ENCODE data around the gene CELA1. TPM values are rescaled to one million over a fixed set of nuclear protein-coding genes. Genes with fewer than 3 reads are reported as not detected.

CELA1 gene
- total and polyA plus RNA-seq, 10 of the 15 experiments (the other 5 are each of a cell fraction or from before 2014, with no cell fraction given): not detected

DNA sequence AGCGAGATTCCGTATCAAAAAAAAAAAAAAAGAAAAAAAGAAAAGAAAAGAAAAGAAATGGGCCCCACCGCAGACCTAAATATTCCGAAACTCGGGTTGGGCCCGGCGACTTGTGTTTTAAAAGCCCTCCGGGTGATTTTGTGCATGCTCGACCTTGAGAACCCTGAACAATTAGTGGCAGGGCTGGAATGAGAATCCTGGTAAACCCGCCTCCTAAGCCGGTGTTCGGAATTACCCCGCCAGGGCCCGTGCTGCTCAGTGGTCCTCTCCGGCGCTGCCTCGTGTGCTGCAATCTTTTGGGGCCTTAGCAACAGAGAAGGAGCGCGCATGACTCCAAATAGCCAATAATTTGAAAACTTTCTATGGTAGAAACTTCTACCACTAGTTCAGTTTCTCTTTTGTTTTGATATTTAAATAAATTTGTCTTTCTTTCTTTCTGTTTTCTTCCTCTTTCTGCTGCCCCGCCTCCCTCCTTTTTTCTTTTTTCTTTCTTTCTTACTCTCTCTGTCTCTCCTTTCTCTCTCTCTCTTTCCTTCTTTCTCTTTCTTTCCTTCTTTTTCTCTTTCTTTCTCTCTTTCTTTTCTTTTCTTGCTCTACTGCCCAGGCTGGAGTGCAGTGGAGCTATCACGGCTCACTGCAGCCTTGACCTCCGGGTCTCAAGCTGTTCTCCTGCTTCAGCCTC is 46.2 kb upstream of the CELA1 start (continued):
- TF ChIP-seq, protein P1, sequence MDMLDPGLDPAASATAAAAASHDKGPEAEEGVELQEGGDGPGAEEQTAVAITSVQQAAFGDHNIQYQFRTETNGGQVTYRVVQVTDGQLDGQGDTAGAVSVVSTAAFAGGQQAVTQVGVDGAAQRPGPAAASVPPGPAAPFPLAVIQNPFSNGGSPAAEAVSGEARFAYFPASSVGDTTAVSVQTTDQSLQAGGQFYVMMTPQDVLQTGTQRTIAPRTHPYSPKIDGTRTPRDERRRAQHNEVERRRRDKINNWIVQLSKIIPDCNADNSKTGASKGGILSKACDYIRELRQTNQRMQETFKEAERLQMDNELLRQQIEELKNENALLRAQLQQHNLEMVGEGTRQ (IDR thresholded peaks at IDR 0.05; ENCODE audit: borderline replicate concordance, low read depth, low read length): no peak; the same call in 1 of the 2 replicates
- TF ChIP-seq NBN (IDR thresholded peaks at IDR 0.05) (peak; percentile 61; the same call in 1 of the 2 replicates), ZNF24 (IDR thresholded peaks at IDR 0.05) (no peak), RB1 (IDR thresholded peaks at IDR 0.05; ENCODE audit: borderline replicate concordance) (no peak), TAF1 (IDR thresholded peaks at IDR 0.05; ENCODE audit: borderline replicate concordance, low read depth, low read length) (0 out of 2 replicates have a peak, but pooled peaks have one; percentile 37), POLR2A (IDR thresholded peaks at IDR 0.05; ENCODE audit: low read depth, low read length) (peak; percentile 64), EP300 (IDR thresholded peaks at IDR 0.05; ENCODE audit: borderline replicate concordance in 1 of 2, control insufficient read depth in 1 of 2, low read depth in 2 of 2, low read length in 2 of 2) (no peak), MTA2 (IDR thresholded peaks at IDR 0.05; ENCODE audit: low read depth) (peak; percentile 67), MLLT1 (IDR thresholded peaks at IDR 0.05) (0 out of 2 replicates have a peak, but pooled peaks have one; percentile 55), IRF3 (IDR thresholded peaks at IDR 0.05) (no peak), RUNX3 (IDR thresholded peaks at IDR 0.05; ENCODE audit: low read length) (no peak), YBX1 (IDR thresholded peaks at IDR 0.05) (peak; percentile 17; the same call in 1 of the 2 replicates), ETV6 (conservative IDR thresholded peaks at IDR 0.05 in 1 of 2, IDR thresholded peaks at IDR 0.05 in 1 of 2; ENCODE audit: borderline replicate concordance in 1 of 2, low read depth in 1 of 2) (no peak), MYC (IDR thresholded peaks at IDR 0.05; ENCODE audit: insufficient read depth, insufficient read length, insufficient replicate concordance, low read length, severe bottlenecking) (no peak)
- TF ChIP-seq, protein P2, sequence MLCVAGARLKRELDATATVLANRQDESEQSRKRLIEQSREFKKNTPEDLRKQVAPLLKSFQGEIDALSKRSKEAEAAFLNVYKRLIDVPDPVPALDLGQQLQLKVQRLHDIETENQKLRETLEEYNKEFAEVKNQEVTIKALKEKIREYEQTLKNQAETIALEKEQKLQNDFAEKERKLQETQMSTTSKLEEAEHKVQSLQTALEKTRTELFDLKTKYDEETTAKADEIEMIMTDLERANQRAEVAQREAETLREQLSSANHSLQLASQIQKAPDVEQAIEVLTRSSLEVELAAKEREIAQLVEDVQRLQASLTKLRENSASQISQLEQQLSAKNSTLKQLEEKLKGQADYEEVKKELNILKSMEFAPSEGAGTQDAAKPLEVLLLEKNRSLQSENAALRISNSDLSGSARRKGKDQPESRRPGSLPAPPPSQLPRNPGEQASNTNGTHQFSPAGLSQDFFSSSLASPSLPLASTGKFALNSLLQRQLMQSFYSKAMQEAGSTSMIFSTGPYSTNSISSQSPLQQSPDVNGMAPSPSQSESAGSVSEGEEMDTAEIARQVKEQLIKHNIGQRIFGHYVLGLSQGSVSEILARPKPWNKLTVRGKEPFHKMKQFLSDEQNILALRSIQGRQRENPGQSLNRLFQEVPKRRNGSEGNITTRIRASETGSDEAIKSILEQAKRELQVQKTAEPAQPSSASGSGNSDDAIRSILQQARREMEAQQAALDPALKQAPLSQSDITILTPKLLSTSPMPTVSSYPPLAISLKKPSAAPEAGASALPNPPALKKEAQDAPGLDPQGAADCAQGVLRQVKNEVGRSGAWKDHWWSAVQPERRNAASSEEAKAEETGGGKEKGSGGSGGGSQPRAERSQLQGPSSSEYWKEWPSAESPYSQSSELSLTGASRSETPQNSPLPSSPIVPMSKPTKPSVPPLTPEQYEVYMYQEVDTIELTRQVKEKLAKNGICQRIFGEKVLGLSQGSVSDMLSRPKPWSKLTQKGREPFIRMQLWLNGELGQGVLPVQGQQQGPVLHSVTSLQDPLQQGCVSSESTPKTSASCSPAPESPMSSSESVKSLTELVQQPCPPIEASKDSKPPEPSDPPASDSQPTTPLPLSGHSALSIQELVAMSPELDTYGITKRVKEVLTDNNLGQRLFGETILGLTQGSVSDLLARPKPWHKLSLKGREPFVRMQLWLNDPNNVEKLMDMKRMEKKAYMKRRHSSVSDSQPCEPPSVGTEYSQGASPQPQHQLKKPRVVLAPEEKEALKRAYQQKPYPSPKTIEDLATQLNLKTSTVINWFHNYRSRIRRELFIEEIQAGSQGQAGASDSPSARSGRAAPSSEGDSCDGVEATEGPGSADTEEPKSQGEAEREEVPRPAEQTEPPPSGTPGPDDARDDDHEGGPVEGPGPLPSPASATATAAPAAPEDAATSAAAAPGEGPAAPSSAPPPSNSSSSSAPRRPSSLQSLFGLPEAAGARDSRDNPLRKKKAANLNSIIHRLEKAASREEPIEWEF (IDR thresholded peaks at IDR 0.05; ENCODE audit: insufficient replicate concordance, low read depth, low read length): no peak
- TF ChIP-seq, protein P3, sequence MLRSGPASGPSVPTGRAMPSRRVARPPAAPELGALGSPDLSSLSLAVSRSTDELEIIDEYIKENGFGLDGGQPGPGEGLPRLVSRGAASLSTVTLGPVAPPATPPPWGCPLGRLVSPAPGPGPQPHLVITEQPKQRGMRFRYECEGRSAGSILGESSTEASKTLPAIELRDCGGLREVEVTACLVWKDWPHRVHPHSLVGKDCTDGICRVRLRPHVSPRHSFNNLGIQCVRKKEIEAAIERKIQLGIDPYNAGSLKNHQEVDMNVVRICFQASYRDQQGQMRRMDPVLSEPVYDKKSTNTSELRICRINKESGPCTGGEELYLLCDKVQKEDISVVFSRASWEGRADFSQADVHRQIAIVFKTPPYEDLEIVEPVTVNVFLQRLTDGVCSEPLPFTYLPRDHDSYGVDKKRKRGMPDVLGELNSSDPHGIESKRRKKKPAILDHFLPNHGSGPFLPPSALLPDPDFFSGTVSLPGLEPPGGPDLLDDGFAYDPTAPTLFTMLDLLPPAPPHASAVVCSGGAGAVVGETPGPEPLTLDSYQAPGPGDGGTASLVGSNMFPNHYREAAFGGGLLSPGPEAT (IDR thresholded peaks at IDR 0.05; ENCODE audit: low read depth): 0 out of 2 replicates have a peak, but pooled peaks have one; percentile 19
